ENCODE measurements around the gene CDKAL1.
"Not testable (repeated sequence)": the region's sequence is repeated elsewhere in the genome, so short reads cannot be mapped to it uniquely, and the experiment has no call there.

GRCh38 chr6:20725235-20725634, 191.0 kb downstream of the CDKAL1 start:
- TF ChIP-seq POLR2A (IDR thresholded peaks at IDR 0.05; ENCODE audit: low read depth, low read length); POLR2AphosphoS5 (IDR thresholded peaks at IDR 0.05; ENCODE audit: low read depth, low read length); TAF1 (IDR thresholded peaks at IDR 0.05; ENCODE audit: low read depth, low read length); POU2F2 (IDR thresholded peaks at IDR 0.05; ENCODE audit: low read depth, low read length); SPI1 (IDR thresholded peaks at IDR 0.05; ENCODE audit: low read depth, low read length); PAX5 (IDR thresholded peaks at IDR 0.05; ENCODE audit: insufficient read depth, low read length, severe bottlenecking): not testable (repeated sequence)
